Activated T-helper 1 cell treated with Interleukin-2 at 50 U/mL for 16 hours (primary cell): Measurements from ENCODE around the gene PHC2.

ENCODE experiments used
- DNase-seq: peaks from one replicate; pipeline ENCODE4 v3.0.0-alpha.2; 2020; ENCODE audit warnings: low read depth

PHC2 gene

DNA sequence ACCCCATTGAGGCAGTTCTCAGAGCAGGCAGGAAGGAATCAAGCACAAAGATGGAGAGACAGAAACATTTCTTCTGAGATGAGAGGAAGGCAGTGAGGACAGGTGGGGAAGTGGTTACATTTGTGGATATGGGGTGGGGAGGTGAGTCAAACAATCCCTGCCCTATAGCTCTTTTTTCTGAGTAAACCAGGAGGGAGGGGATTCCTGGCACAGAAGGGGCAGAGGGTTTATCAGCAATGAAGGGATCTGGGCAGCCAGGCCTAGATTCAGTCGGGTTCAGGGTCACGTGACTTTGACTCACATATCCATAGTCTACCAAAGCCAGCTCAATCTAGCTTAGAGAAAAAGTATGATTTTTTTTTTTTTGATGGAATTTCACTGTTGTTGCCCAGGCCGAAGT is 15.7 kb upstream of the PHC2 start:
- DNase-seq, result no peak

DNA sequence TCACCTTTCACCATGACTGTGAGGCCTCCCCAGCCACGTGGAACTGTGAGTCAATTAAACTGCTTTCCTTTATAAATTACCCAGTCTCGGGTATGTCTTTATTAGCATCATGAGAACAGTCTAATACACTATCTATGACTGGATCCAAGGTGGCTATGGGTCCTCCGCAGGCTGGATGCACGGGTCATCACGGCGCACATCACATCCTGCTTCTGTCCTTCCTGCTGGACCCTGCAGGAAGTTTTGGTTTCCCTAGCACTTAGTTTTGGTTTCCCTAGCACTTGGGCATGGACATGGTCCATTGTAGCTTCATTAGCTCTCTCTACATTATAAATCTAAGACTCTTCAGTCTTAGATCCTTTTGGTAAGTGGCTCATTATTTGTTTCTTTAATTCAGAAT is 14.2 kb upstream of the PHC2 start:
- no peak for DNase-seq

DNA sequence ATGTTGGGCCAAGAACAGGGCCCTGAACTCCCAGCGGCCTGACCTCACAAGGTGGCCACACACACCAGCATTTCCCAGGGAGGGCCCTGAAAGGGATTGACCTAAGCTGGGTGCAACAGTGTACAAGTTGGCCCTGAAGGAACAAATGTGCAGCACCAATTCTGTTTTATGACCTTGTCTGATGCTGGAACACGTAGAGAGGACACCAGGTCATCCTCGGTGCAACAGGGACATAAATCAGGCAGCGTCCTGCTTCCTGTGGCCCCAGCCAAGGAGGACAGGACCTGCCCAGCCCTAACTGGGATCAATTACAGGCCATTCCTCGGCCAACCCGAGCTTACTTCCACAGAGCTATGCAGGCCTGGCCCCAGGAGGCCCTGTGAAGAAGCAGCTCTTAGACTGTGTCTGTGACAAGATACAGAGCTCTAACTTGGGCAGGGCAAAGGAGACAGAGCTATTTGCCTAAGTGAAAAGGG is 12.8 kb upstream of the PHC2 start:
- DNase-seq, result no peak

DNA sequence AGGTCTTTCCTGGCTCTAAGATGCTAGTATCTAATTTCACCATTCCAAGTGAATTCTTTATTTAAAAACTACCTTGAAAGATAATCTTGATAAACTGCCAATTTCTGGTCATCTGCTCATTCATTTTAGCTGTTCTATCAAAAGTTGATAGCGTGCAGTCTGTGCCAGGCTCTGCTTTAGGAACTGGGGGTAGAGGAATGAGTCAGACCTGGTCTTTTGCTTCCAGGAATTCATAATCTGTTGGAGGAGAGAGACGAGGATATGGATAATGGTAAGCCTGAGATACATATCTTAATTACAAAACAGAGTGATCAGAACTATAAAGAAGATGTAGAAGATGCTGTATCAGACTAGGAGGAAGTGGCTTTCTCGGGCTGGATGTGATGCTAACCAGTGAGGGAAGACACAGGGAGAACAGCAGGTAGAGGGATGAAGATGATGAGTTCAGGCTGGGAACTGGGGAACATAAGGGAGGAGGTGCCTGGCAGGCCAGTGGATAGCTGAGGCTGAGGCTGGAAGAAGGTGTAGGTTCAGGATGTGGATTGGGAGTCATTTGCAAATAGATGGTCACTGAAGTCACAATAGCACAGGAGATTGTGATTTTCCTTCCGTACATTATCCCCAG is 12.3 kb upstream of the PHC2 start:
- DNase-seq, result no peak

DNA sequence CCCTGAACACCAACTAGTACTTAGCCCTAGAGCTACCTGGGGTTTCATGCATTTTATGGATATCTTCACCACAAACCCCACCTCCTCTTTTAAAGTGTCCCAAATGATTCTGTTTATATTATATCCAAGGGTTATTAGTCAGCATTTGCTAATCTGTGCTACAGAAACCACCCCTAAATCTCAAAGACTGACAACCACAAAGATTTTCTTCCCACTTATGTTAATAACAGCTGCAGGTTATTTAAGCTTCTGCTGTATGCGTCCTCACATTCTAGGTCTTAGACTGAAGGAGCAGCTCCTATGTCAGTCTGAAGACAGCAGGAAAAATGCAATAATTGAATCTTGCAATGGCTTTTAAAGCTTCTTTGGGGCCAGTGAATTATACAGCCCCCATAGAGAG is 11.2 kb upstream of the PHC2 start:
- DNase-seq, result no peak

DNA sequence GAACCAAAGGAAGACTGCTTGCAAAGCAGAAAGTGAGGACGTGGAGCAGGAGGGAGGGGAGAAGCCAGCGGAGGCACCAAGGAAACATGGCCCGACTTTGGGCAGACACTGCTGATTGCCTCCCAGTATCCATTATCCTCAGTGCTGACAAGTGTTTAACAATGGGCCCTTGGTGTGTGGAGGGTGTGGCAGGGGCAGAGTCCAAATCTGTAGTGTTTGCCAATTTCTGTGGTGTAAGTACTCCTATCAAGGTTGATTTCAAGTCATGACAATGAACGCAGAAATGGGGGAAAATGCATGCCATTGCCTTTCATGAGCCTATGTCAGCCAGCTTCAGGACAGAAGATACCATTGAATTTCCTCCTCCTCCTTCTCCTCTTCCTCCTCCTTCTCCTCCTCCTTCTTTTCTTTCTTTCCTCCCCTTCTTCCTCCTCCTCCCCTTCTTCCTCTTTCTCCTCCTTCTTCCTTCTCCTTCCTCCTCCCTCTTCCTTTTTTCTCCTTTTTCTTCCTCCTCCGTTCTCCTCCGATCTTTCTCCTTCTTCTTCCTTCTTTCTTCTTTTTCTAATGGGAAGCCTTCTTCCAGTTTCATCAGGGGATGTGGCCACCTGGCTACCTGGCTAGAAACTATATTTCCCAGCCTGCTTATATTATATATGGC is 10.3 kb upstream of the PHC2 start:
- no peak for DNase-seq

DNA sequence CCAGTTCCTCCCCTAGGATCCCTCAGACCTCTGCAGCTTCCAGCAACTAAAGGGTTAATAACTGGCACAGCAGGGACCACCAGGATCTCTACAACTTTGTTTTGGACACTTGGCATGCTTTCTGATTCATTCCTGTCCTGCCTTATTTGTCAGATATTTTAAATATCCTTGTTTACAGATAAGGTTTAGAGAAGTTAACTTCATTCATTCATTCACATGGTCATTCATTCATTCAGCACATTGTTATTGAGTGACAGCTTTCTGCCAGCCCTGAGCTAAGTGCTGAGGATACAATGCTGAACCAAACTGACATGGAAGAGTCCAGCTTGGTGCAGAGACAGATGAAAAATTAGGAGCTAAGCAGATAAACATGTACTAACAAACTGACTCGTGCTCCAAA is 8.8 kb upstream of the PHC2 start:
- no peak for DNase-seq

DNA sequence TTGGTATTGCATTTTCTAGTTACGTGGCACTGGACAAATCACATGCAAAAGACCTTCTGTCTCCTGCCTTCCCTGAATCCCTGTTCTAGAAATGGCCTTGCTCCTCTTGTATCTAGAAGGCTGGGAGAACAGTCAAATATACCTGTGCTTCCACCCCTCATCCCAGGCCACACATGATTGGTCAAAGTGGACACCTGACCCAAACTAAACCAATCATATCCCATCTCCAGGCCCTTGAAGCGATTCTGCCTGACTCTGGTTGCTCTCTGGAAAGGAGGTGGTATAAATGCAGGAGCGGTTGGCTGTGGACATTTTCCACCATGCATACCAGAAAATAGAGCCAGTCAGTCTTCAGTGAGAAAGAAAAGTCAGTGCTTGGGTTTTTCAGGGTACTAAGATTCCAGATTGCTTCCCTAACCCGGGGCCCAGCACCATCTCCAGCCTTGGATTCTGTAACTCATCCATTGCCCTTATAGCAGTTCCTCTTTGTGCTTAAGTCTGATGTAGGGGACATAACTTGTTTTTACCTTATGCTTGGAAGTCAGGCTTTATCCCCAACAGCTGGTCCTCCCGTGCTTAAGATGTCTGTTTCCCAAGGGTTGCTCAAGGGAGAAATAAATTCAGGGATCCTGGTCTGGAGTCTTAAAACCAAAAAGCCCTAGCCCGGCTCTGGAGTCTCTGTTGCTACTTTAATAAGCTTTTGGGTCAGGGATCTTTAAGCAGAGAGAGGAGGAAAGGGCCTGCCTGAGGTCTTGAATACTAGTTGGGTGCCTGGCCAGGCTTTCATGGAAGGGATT is 7.7 kb upstream of the PHC2 start:
- DNase-seq, result no peak

DNA sequence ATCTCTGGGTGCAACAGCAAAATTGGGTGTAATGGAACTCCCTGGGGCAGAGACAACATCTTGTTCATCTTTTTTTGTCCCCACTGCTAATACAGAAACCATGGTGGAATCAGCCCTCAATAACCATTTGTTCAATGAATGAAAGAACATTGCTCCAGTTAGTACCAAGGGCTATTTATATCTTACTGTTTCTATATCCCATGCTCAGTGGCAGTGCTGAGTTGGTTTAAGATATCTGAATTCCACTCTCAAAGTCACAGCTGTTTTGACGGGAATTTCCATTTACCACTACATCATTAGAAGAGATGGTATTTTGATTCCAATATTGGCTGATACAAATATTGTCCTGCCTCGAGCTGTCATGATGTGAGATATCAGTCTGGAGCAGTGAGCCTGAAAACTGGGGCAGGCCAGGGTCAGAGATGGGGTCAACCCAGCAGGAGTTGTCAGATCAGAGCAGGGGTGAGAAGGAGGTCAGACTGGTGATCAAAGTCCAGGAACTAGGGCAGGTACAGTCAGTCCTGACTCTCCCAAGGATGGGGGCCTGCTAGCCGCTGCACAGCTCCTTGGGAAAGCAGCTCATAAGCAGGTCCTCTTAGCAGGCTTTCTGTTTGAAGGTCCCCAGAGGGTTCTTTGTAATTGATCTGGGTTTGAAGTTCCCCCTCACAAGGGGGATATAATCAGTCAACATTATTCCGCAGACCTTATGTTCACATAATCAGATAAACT is 5.8 kb upstream of the PHC2 start:
- no peak for DNase-seq

DNA sequence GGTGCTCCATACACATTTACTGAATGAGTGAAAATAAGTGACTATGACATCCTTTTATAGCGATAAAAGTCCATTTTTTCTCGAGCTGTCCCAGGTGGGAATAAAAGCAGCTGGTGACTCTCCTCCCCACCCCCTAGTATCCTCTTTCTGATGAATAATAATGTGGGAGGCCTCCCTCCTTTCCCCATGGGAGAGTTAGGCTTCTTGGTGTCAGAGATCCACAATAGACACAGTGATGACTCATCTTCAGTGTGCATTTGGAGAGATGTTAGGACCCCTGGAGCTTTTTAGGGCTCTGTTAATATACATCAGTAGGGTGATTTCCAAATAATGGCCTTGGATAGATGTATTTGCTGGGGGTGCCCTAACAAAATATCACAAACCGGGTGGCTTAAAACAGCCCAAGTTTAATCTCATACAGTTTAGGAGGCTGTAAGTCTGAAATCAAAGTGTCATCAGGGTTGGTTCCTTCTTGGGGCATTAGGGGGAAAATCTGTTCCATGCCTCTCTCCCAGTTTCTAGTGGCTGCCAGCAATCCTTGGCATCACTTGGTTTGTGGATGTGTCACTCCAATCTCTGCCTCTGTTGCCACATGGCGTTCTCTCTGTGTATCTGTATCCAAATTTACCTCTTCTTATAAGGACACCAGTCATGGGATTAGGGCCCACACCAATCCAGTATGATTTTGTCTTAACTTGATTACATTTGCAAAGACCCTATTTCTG is 4.4 kb upstream of the PHC2 start:
- no peak for DNase-seq

DNA sequence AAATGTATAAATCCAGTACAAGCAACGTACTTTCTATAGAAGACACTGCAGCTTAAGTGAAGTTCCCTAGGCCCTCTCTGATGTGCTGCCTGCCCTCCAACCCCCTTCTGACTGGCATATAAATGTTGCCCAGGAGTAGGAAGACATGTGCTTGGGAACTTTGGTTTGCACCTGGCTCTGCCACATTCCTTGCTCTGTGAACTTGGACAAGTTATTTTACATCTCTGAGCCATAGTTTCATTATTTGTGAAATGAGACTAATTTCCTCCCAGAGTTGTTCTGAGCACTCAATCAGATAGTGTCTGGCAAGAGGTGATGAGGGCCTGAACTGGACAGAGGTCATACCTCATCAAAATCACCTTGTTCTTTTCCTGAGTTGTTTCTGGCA is 3.5 kb upstream of the PHC2 start:
- no peak for DNase-seq

DNA sequence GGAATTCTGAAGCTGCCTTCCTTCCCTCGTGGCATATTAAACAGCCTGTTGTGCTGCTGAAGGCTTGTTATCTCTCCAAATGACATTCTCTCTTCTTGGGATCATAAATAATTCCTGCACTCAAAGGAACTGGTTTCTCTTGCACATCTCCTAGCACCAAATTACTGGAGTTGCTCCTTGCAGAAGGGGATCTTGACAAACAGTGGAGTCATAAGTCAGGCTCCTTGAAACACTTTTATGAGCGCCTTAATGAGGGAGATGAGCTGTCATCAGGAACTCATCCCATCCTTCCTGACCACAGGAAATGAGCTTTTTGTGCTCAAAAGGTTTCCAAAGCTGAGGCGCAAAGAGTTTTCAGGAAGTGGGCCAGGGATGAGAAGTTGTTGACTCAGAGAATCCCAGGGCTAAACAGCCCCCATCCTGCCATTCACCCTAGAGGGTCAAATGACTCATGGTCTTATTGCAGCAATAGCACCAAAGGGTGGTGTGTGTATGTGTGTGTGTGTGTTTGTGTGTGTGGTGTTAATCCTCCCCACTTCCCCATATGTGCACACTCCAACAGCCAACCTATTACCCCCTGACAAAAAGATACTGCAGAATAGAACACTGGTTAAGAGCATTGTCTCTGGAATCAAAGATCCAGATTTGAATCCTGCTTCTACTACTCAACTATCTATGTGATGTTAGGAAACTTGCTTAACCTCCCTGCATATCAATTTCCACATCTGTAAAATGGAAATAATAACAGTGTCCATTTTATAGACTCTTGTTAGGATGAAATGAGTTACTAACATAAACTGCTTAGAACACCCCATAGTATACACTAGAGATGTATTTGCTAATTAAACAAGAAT is 2.8 kb upstream of the PHC2 start:
- no peak for DNase-seq

DNA sequence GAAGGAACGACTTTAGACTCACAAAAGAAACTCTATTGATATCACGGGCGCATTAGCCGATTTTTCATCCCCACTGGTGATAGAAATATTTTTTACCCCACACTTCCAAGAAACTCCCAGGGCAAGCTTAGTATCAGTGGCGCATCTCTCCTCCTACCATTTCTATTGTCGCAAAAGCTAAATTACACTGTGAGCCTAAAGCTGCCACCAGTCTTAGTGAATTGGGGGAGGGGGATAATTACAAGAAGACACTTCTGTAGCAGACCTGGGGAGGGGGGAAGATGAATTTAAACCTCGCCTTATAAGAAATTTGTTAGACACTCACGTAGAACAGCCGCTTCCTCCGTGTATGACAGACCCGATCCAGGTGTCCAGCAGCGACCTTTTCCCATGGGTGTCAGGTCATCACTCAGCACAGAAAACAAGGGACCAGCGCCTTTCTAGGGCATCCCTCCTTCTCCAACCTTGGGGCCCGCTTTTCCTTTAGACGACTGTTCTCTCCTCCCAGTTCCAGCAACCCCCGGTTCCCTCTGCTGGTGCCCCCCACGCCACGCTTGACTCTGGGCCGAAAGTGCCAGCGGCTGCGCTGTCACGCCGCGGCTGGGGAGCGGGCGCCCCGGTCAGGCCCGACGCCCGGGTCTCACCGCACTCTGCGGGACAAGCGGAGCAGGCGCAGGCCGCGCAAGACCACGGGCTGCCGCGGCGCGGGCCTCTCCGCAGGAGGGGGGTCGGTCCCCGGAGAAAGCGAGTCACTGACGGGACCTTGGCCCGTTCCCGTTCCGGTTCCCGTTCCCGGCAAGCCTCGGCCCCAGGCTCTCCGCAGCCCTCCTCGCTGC is 821 bp downstream of the PHC2 start:
- no peak for DNase-seq

DNA sequence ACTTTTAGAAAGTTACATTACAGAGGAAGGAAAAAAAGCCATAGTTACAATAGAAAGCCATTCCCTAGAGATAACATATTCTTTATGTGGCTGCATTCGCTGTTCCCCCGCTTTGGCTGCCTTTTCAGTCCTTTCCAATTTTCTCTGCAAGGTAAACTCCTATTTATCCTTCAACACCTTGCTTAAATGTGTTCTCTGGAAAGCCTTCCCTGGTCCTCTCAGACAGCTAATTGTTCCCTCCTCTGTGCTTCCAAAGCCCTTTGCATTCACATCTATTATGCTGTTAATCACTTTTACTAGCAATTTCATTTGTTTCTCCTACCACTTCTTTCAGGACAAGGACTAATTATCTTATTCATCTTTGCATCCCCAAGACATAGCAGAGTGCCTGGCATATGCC is 1.6 kb downstream of the PHC2 start:
- no peak for DNase-seq

DNA sequence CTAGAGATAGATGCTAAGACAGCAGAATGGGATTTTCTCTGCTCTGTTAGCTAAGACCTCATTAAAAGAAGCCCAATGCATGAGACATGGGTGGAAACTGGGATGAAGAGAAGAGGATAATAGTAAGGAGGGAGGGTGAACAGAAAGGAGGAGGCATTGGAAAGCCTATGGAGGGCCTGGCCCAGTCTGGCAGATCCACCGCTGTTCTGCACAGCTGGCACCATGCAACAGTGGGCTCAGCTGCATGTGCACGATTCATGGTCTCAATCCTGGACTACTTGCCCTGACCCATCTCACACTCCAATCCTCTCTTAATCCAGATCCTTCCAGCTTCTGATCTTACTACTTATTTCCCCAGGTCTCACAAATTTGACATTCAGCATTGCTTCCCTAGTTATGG is 2.2 kb downstream of the PHC2 start:
- DNase-seq, result no peak

DNA sequence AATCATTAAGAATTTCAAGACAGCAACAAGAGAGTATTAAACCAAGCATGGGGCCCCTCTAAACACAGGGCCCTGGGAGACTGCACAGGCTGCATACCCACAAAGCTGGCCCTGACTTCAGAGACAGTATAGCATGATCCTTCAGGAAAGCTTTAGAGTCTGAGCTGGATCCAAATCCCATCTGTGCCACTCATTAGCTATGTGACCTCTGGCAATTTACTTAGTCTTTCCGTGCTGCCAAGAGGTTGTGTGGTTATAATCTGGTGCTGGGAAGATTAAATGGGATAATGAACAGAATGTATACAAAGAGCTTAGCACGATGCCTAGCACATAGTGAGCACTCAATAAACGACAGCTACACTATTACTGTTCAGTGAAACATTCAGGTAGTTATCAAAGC is 4.0 kb downstream of the PHC2 start:
- DNase-seq, result no peak

DNA sequence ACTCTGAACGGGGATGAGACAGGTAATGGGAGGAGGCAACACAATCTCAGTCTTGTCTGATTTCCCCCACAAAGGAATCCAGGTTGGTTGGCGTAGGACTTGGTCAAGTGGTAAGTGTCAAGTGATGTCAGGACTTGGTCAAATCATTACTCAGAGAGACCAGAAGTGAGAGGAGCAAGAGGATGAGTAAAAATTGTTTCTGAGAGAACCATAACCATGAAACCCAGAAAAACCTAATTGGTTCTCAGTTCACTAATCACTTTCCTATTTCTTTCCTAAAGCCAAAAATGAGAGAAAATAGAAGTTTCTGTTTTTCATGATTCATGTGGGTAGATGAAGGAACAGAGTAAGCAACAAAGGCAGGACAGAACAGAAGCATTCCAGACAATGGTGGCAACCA is 5.0 kb downstream of the PHC2 start:
- no peak for DNase-seq

DNA sequence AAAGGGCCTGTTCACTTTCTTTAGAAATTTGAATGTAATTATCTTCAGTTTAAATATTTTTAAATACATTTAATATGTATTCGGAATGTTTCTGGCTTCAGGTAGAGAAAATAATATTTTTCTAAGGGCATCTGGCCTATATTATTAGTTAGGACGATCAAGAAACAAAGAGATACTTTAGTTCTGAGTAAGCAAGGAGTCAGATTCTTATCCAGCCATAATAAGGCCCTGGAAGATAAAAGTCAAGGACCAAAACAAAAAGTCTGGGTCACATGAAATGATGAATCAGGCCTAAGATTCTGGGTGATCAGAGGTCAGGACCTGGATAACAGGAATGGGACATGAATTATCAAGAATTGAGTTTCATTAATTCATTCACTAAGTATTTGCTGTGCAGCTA is 6.3 kb downstream of the PHC2 start:
- no peak for DNase-seq

DNA sequence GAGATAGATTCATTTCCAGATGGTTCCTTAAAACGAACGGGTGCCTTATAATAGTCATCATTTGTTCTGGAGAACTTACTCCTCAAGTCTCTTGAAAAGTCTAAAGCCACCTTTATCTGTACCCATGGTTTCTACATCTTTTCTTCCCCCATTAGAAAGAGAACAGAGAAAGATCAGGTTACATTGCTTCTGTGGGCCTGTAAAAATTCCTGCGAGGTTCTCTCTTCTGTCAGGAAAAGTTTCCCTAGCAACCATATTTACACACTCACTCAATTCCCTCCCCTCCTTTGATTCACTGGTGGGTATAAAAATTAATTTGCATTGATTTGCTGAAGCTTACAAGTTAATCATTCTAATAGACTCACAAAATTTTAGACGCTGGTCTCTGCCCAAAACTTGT is 6.7 kb downstream of the PHC2 start:
- DNase-seq, result no peak
